NCI-H2081 (cell line): ENCODE measurements around the gene SCYL2.
"Not testable (repeated sequence)": the region's sequence is repeated elsewhere in the genome, so short reads cannot be mapped to it uniquely, and the experiment has no call there.

Experiments used
- DNase-seq, 2 experiments: peaks; one replicate each; lab custom pipeline; 2025; lab: John Stamatoyannopoulos, UW

SCYL2 gene

GRCh38 chr12:100324498-100324897 is 57.5 kb downstream of the SCYL2 start:
- DNase-seq: no peak

- no peak for DNase-seq
These were observed 59.2 kb downstream of the SCYL2 start for GRCh38 chr12:100326208-100326607.

DNA sequence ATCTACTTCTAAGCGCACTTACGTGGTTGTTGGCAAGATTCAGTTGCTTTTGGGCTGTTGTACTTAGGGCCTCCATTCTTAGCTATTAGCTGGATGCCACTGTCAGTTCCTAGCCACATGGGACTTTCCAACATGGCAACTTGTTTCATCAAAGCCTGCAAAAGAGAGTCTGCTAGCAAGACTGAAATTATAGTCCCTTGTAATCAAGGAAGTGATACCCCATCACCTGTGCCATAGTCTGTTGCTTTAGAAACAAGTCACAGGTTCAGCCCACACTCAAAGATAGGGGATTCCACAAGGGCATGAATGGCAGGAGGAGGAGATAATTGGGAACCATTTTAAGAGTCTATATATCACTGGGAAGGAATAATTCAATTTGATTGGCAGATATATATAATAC is 62.8 kb downstream of the SCYL2 start:
- no peak for DNase-seq

GRCh38 chr12:100331871-100332270 is 64.9 kb downstream of the SCYL2 start:
- DNase-seq: no peak

GRCh38 chr12:100332852-100333251 is 65.9 kb downstream of the SCYL2 start:
- no peak for DNase-seq

DNA sequence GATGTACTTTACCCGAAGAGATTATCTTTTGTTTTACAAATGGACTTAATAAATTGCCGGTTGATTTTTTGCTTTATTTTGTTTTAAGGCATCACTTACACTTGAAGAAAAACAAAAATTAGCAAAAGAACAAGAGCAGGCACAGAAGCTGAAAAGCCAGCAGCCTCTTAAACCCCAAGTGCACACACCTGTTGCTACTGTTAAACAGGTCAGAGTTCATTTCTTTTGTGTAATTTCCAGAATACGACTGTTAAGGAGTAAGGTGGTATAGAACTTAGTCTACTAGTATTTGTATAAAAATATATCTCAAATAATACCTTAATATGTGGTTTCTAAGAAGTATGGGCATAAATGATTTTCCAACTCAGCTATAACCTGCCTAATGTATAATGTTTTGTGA is 70.3 kb downstream of the SCYL2 start:
- no peak for DNase-seq

DNA sequence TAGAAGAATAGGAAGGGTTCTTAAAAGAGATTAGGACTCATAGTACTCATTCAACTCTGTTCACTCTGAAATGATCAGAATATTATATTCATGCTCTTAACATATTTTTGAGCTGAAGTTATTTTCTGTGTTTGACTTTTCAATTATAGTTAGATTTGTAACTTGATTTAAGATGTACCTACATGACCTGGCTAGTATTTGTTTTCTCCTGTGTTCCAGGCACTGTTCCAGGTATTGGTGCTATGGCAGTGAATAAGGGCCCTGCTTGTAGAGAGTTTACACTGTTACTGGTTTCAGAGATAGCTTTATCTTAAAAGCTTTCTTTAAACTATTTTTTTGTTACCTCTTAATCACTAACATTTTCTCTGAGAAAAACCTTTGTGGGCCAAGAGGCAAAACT is 70.8 kb downstream of the SCYL2 start:
- no peak for DNase-seq

- no peak for DNase-seq
These were observed 72.1 kb downstream of the SCYL2 start for GRCh38 chr12:100339071-100339470.

DNA sequence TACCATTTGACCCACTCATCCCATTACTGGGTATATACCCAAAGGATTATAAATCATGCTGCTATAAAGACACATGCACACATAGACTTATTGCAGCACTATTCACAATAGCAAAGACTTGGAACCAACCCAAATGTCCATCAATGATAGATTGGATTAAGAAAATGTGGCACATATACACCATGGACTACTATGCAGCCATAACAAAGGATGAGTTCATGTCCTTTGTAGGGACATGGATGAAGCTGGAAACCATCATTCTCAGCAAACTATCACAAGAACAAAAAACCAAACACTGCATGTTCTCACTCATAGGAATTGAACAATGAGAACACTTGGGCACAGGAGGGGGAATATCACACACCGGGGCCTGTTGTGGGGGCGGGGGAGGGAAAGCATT is 75.9 kb downstream of the SCYL2 start:
- not testable (repeated sequence) for DNase-seq

GRCh38 chr12:100344351-100344750 is 77.4 kb downstream of the SCYL2 start:
- DNase-seq: not testable (repeated sequence)

- no peak for DNase-seq
These were observed 78.2 kb downstream of the SCYL2 start for GRCh38 chr12:100345020-100345767.

GRCh38 chr12:100346660-100347059 is 79.7 kb downstream of the SCYL2 start:
- DNase-seq: no peak

GRCh38 chr12:100348657-100349454 is 81.9 kb downstream of the SCYL2 start:
- DNase-seq: peak; percentile 33 to 47

- DNase-seq: no peak
These were observed 89.8 kb downstream of the SCYL2 start, which contains the start of gene SLC17A8 for GRCh38 chr12:100356644-100357223. SLC17A8 (plus strand) TSS chr12:100357074; CDS start chr12:100357392, 318 bp downstream.

DNA sequence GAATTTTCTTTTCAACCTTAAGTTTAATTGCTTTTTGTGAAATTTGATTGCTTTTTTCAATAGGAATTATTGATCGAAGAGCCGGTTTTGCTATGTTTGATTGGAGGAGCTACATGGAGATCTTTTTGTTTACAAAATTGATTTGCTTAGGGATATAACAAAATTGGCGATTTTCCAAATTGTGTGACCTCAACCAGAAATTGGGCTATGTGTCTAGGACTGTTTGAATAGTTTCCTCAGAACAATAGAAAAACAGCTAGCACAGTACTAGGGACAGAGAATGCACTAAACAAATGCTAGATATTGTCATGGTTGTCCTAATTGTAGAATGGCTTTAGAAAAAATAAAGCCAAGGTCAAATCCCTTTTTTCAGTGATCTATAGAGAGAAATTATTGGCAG is 92.3 kb downstream of the SCYL2 start:
- DNase-seq: no peak

DNA sequence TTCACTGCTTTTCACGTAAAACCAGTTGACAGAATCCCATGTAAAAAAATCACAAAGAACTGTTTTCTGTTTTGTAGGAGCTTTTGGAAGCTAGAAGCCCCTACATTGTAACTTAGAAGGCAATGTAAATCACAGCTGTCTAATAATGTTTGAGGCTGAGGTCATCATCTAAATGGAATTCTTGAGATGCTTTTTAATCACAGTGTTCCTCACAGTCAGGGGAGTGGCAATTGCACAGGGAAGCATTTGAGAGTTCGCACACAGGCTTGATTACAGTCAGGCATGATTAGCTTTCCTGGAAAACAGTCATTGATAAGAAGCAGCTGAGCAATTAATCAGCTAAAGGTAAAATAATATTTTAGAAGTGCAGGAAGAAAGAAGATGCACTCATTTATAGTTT is 92.8 kb downstream of the SCYL2 start:
- DNase-seq: no peak

- DNase-seq: no peak
These were observed 93.5 kb downstream of the SCYL2 start for GRCh38 chr12:100360450-100360849.

- no peak for DNase-seq
These were observed 97.3 kb downstream of the SCYL2 start for GRCh38 chr12:100364324-100364723.

- DNase-seq: no peak
These were observed 98.4 kb downstream of the SCYL2 start for GRCh38 chr12:100365411-100365810.

- DNase-seq: no peak
These were observed 101.1 kb downstream of the SCYL2 start for GRCh38 chr12:100368066-100368465.

- no peak for DNase-seq
These were observed 104.2 kb downstream of the SCYL2 start for GRCh38 chr12:100371146-100371545.

DNA sequence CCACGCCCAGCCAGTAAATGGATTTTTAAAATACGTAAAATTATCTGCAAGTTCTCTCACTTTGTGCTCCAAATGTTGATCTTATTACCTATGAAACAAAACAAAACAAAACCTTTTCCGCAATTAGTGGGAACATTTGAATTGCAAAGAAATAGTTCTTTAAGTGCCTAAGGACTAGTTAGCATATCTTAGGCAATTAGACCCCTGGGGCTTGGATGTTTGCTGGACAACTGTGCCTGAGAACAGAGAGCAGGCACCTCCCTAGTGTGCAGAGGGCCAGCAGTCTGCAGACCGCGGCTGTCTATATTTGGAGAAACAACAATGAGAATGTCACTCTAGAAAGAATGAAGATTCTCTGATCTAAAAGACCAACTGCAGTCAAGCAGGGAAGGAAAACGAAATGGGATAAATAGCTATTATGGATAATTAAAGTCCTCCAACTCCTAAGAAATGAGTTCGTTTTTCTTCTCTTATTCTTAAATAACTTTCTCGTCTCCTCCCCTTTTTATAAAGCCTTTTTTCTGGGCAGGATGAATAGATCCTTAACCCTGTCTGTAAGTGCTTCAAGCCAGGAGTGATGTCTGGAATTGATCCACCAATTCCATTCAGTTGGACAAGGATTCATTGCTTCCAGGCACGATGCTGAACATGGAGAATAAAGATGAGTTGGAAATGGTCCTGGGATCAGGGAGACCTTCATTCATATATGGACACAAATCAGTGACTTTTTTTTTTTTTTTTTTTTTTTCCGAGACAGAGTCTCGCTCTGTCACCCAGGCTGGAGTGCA is 106.1 kb downstream of the SCYL2 start:
- DNase-seq: no peak
